ENCODE data around the gene GALNT15.

Gene GALNT15

GRCh38 chr3:16227566-16227965, 53.1 kb downstream of the GALNT15 start:
- DNase-seq (ENCODE audit: low spot score) = no peak

GRCh38 chr3:16229681-16230080, 55.2 kb downstream of the GALNT15 start:
- DNase-seq (ENCODE audit: low spot score) = no peak

GRCh38 chr3:16231983-16232382, 57.5 kb downstream of the GALNT15 start:
- DNase-seq (ENCODE audit: low spot score) = no peak

GRCh38 chr3:16233806-16234205, 59.3 kb downstream of the GALNT15 start:
- DNase-seq (ENCODE audit: low spot score) = no peak

GRCh38 chr3:16234281-16234680, 59.8 kb downstream of the GALNT15 start:
- no peak for DNase-seq (ENCODE audit: low spot score)

GRCh38 chr3:16236030-16236639, 61.7 kb downstream of the GALNT15 start:
- DNase-seq (ENCODE audit: low spot score) = no peak

- DNase-seq (ENCODE audit: low spot score) = no peak
Measured at GRCh38 chr3:16236856-16237393, 62.4 kb downstream of the GALNT15 start.

- no peak for DNase-seq (ENCODE audit: low spot score)
Measured at GRCh38 chr3:16239086-16239770, 64.7 kb downstream of the GALNT15 start.

- no peak for DNase-seq (ENCODE audit: low spot score)
Measured at GRCh38 chr3:16239780-16240179, 65.3 kb downstream of the GALNT15 start.

GRCh38 chr3:16240229-16241023, 65.9 kb downstream of the GALNT15 start:
- no peak for DNase-seq (ENCODE audit: low spot score)

- DNase-seq (ENCODE audit: low spot score) = no peak
Measured at GRCh38 chr3:16241225-16241624, 66.7 kb downstream of the GALNT15 start.

- no peak for DNase-seq (ENCODE audit: low spot score)
Measured at GRCh38 chr3:16242177-16242576, 67.7 kb downstream of the GALNT15 start.

- peak; percentile 79 for DNase-seq (ENCODE audit: low spot score)
Measured at GRCh38 chr3:16243706-16244490, 69.4 kb downstream of the GALNT15 start.

GRCh38 chr3:16245609-16246008, 71.1 kb downstream of the GALNT15 start:
- no peak for DNase-seq (ENCODE audit: low spot score)

GRCh38 chr3:16247282-16248061, 73.0 kb downstream of the GALNT15 start:
- peak; percentile 86 for DNase-seq (ENCODE audit: low spot score)

- DNase-seq (ENCODE audit: low spot score) = peak; percentile 76
Measured at GRCh38 chr3:16248556-16248955, 74.1 kb downstream of the GALNT15 start.

- no peak for DNase-seq (ENCODE audit: low spot score)
Measured at GRCh38 chr3:16249336-16249735, 74.9 kb downstream of the GALNT15 start.

GRCh38 chr3:16249886-16250285, 75.4 kb downstream of the GALNT15 start:
- DNase-seq (ENCODE audit: low spot score) = no peak

- no peak for DNase-seq (ENCODE audit: low spot score)
Measured at GRCh38 chr3:16251316-16252085, 77.0 kb downstream of the GALNT15 start.

GRCh38 chr3:16252243-16252978, 77.9 kb downstream of the GALNT15 start:
- DNase-seq (ENCODE audit: low spot score) = no peak
